NCI-H1105 (cell line): ENCODE results near the gene PATJ.
"Not testable (repeated sequence)": the region's sequence is repeated elsewhere in the genome, so short reads cannot be mapped to it uniquely, and the experiment has no call there.

Source experiments
- DNase-seq: peaks from one replicate; lab custom pipeline; 2025; lab: John Stamatoyannopoulos, UW

The PATJ gene

DNA sequence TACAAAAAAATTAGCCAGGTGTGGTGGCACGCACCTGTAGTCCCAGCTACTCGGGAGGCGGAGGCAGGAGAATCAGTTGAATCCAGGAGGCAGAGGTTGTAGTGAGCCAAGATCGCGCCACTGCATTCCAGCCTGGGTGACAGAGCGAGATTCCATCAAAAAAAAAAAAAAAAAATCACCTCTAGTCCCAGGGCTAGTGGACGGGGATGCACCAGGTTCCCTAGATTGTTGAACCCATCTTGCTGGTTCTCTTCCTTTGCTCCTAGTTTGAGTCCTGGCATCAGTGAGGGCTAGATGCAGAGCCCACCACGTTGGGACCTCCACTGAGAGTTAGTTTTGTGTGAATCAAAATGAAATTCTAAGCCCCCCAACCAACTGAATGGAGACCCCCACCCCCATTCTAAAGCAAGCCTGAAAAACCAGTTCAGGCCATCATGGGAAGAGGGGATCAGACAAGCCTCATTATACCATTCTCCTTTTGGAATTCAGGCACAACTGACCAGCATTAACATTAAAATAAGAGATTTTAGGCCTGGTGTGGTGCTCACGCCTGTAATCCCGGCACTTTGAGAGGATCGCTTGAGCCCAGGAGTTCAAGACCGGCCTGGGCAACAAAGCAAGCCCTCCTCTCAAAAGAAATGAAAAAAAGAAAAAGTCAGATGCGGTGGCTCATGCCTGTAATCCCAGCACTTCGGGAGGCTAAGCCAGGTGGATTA lies 434.5 kb downstream of the PATJ start:
- no peak for DNase-seq

DNA sequence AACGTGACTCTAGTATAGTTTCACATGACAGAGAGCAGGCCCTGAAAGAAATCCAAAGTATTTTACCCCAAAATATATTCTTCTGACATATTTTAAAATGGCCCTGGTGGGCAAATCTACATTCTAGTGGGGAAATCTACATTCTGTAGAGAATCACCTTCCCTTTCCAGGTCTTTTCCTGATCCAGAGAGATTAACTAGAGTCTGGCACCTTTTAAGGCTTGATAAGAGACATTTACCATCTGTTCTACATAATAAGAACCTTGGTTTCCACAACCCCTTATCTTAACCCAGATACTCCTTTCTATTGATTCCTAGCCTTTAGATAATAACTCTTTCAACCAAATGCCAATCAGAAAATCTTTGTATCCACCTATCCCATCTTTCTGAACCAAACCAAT lies 435.3 kb downstream of the PATJ start:
- no peak for DNase-seq

DNA sequence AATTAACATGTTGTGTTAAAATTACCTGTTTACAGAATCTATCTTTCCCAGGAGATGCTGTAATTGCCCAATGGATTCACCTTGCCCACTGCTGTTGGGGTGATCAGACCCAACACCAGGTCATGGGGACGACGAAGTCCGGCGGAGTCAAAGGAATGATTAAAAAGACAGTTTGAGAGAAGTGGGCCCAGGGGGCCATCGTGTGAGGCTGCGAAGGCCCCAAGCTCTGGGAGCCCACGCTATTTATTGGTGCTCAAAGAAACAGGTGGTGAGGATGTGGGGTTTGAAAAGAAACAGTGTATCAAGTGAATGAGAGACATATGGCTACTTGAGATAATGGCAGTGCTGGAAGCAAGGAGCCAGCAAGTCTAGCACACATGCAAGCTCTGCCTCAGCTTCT lies 436.1 kb downstream of the PATJ start:
- no peak for DNase-seq

DNA sequence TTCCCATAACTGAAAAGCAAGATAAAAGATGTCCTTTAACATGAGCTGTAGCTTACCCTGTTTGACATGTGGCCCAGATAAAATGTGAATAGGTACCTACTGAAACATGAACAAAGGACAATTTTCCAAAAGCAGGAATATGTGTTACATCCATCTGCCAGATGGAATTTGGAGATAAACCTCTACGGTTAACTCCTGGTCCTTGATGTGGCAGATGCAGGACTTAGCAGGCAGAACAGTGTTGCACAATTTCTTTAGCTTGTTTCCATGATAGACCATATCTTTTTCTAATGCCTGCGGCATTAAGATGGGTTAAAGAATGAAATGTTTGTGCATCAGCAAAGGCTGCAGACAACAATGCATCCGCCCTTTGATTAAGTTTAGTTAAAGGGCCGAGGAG lies 437.8 kb downstream of the PATJ start:
- not testable (repeated sequence) for DNase-seq

DNA sequence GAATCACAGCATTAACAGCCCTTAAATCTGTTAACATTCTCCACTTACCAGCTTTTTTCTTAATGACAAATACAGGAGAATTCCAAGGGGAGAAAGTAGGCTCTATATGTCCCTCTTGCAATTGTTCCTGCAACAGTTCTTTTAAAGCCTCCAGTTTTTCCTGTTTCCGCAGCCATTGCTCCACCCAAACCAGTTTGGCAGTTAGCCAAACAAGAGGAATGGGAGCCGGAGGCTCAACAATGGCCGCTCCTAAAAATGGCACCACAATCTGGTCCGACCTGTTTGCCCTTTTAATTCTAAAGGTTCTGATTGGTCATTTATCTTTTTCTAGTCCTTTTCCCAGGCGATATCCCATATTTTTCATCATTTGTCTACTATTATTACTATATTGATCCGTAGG lies 438.4 kb downstream of the PATJ start:
- peak; percentile 47 for DNase-seq

DNA sequence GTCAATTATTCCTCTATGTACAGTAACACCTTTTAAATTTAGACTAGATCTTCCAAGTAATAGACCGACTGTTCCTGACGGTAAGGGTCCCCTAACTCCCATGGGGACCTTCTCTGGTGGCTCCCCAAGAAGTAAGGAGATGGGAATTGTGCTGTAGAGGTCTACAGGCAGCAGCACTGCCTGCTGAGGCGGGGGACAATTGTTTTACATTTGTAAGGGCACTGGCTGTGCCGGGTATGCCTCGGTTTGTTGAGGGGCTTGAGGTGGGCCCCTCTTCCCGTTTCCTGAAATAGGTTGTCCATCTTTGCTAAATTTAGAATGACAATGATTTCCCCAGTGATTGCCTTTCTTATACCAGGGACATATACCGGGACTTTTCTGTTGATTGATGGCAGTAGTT lies 439.3 kb downstream of the PATJ start:
- no peak for DNase-seq

DNA sequence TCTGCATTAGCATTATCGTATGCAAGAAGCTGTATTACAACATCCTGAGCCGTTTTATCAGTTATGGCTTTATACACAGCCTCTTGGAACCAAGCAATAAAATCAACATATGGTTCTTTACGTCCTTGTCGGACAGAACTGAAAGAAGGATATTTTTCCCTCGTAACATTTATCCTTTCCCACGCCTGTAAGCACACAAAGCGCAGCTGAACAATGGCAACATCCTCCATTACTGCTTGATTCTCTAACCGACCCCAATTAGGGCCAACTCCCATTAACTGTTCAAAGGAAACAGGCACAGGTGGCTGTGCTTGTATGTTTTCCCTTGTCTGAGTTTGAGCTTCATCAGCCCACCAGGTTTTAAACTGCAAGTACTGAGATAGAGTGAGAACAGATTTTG lies 439.9 kb downstream of the PATJ start:
- not testable (repeated sequence) for DNase-seq

DNA sequence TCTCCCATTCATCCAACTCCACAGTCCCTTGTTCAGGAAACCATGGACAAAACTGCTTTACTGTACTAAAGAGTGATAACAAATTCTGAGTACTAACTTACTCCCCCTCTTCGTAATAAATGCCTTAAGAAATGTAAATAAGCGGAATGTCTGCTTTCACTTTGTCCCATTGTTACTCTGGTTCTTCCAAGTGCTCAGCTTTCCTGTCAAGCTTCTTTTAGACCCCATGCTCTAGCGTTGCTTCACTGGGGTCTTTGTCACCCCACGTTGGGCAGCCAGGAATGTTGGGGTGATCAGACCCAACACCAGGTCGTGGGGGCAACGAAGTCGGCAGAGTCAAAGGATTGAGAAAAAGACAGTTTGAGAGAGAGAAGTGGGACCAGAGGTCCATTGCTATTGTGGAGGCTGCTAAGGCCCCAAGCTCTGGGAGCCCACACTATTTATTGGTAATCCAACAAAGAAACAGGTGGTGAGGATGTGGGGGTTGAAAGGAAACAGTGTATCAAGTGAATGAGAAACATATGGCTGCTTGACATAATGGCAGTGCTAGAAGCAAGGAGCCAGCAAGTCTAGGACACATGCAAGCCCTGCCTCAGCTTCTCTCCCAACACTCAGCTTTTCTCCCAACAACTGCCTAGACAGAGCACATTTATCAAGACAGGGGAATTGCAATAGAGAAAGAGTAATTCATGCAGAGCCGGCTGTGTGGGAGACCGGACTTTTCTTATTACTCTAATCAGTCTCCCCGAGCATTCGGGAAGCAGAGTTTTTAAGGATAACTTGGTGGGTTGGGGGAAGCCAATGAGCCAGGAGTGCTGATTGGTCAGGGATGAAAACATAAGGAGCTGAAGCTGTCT lies 441.1 kb downstream of the PATJ start:
- DNase-seq, result not testable (repeated sequence)

DNA sequence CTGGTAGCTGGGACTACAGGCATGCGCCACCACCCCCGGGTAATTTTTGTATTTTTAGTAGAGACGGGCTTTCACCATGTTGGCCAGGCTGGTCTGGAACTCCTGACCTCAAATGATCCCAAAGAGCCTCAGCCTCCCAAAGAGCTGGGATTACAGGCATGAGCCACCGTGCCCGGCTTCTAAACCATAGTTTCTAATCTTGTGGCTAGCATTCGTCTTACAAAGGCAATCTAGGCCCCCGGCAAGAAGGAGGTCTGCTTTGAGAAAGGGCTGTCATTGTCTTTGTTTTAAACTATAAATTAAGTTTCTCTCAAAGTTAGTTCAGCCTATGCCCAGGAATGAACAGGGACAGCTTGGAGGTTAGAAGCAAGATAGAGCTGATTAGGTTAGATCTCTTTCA lies 442.1 kb downstream of the PATJ start:
- DNase-seq, result no peak

DNA sequence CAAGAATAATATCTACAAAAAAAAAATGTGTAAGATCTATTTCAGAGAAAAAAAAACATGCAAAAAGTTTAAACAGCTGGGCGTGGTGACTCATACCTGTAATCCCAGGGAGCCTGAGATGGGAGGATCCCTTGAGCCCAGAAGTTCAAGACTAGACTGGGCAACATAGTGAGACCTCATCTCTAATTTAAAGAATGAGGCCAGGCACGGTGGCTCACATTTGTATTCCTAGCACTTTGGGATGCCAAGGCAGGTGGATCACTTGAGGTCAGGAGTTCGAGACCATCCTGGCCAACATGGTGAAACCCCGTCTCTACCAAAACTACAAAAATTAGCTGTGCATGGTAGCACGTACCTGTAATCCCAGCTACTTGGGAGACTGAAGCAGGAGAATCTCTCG lies 443.0 kb downstream of the PATJ start:
- DNase-seq, result not testable (repeated sequence)

DNA sequence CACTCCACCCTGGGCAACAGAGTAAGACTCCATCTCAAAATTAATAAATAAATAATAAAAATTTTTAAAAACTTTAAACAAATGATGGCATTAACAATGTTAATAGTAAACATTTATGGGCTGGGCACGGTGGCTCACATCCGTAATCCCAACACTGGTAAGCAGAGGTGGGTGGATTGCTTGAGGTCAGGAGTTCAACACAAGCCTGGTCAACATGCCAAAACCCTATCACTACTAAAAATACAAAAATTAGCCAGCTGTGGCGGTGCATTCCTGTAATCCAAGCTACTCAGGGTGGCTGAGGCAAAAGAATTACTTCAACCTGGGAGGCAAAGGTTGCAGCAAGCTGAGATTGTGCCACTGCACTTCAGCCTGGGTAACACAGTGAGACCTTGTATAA lies 443.4 kb downstream of the PATJ start:
- DNase-seq, result no peak

DNA sequence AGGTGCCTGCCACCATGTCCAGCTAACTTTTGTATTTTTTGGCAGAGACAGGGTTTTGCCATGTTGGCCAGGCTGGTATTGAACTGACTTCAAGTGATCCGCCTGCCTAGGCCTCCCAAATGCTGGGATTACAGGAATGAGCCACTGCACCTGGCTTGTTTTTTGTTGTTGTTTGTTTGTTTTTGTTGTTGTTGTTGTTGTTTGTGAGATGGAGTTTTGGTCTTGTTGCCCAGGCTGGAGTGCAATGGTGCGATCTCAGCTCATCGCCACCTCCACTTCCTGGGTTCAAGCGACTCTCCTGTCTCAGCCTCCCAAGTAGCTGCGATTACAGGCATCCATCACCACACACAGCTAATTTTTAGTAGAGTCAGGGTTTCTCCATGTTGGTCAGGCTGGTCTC lies 445.3 kb downstream of the PATJ start:
- DNase-seq, result no peak

DNA sequence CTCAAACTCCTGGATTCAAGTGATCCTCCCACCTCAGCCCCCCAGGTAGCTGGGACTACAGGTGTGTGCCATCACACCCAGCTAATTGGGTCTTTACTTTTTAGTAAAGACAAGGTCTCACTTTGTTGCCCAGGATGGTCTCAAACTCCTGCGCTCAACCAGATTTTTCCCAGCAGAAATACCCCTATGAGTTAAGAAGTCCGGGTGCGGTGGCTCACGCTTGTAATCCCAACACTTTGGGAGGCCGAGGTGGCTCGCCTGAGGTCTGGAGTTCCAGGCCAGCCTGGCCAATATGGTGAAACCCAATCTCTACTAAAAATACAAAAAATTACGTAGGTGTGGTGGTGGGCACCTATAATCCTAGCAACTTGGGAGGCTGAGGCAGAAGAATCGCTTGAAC lies 445.8 kb downstream of the PATJ start:
- DNase-seq, result no peak

DNA sequence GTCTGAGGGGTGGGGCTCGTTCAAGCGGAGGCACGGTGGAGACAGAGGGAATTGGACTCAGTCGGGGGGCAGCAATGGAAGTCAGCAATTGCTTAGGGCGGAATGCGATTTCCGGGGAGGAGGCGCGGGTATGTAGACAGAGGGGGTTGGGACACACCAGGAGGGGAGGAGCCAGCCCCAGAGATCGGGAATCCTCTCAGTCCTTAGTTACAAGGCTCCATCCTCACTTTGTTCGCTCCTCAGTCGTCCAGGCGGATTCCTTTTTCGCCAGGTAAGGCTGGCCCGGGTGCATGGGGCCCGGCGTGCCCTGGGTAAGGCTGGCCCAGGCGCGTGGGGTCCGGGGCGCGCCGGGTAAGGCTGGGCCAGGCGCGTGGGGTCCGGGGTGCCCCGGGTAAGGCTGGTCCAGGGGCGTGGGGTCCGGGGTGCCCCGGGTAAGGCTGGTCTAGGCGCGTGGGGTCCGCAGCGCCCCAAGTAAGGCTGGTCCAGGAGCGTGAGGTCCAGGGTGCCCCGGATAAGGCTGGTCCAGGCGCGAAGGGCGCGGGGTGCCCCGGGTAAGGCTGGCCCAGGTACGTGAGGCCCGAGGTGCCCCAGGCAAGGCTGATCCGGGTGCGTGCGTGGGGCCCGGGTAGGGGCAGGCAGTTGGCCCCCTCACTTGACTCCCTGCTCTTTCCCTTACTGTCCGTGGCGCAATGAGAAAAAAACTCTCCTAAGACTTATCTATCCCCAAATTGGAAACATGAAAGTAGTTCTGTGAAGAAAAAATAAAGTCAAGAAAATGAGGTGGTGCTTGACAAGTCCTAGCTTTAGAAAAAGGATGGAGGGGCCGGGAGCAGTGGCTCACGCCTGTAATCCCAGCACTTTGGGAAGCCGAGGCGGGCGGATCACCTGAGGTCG lies 452.6 kb downstream of the PATJ start, which contains the start of gene L1TD1:
TSS of gene L1TD1 (plus strand) at position 199 of the 894 bp plus-strand sequence. CDS start 11,780 bp downstream, outside the sequence.
- no peak for DNase-seq

DNA sequence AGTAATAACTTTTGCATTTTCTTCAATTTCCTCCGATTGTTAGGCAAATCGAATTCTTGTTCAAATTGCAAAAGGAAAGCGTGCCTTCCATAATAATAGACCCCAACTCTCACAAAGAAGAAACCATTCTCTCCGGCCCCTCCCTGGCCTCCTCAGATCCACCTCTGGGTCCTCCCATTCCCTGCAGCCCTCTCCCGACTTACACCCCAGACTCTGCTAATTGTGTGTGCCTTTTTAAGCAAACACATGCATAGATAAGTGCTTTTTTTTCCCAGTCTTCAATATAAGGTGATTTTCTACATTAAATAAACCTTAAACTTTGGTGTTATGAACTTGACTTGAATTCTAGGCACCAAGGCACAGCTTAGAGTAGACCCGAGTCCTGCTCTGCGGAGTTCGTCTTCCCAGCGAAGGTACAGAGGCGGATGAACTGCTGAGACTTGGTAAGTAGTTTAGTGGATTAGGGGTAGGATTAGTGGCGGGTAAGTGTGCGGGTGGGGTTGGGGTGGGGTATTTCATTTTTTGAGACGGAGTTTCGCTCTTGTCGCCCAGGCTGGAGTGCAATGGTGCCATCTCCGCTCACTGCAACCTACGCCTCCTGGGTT lies 453.9 kb downstream of the PATJ start:
- no peak for DNase-seq

DNA sequence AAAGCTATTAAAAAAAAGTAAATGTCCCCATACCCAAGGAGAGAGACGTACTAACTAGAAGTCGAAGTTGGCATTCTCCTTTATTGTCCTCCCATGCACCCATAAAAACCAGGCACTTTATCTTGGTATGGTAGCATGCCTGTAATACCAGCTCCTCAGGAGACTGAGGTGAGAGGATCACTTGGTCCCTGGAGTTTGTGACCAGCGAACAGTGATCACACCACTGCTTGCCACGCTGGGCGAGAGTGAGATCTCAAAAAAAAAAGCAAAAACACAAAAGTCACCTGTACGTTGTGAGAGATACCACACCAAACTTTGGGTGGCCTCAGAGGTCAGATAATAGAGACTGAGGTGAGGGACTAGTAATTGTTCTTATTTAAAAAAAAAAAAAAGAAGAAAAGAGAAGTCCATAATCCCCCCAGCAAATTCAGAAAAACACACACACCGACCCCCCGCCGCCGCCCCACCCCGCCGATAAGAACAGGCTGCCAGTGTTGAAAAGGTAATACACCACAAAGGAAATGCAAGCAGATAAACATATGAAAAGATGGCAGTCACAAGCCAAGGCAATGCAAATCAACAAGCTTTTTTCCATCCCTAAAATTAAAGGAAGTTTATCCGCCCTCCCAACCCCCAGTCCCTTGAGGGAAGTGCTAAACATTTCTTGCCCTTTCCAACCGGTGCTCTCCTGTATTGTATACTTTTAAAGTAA lies 455.9 kb downstream of the PATJ start:
- DNase-seq, result no peak

DNA sequence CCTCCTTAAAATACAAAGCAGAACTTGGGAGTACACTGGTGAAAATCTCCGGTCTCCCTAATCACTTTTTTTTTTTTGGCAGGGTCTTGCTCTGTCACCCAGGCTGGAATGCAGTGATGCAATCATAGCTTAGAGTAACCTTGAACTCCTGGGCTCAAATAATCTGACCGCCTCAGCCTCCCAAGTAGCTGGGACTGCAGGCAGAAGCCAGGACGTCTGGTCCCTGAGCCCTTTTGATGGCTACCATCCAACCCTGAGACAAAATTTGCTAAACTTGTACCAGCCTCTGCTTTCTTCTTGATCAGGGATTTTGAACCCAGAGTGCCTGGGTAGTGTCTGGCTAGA lies 456.5 kb downstream of the PATJ start:
- no peak for DNase-seq

DNA sequence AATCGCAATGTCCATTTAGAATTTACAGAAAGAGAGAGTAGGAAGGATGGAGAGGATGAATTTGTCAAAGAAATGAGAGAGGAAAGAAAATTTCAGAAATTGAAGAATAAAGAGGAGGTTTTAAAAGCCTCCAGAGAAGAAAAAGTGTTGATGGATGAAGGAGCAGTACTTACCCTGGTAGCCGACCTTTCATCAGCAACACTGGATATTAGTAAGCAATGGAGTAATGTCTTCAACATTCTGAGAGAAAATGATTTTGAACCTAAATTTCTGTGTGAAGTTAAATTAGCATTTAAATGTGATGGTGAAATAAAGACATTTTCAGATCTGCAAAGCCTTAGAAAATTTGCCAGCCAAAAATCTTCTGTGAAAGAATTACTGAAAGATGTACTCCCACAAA lies 464.9 kb downstream of the PATJ start:
- no peak for DNase-seq

DNA sequence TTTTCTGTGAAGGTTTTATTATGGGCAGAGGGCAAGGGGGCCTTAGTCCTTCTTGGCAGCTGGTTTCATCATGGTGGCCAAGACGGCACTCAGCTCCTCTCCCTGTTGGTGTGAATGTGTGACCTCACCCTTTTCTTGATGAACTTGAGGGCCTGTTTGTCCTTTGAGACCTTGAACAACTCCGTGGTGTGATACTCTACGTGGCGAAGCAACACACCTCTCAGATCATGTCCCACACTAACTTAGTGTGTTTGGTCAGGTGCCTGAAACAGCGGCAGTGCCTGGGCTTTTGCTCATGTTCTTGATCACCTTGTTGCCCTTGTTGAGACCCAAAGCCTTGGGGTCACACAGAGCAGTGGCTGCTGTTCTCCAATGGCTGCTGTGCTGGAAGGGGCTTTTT lies 465.8 kb downstream of the PATJ start:
- DNase-seq, result no peak

DNA sequence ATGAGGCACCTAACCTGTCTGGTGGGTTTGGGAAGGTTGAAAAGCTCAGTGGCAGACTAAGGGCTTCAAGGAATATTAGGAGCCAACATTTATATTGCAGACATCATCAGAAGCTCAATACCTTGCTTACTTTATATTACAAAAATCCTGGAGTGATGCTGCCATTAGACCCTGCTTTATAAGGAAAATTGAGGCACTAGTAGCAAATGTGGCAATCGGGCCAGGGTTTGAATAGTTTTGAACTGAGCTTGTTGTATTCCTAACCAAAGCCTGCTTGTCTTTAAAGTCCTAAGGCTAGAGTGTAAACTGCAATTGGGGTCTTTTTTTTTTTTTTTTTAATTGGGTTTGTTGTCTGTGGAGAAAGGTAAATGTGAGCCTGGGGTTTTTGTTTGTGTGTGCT lies 466.7 kb downstream of the PATJ start:
- DNase-seq, result no peak

DNA sequence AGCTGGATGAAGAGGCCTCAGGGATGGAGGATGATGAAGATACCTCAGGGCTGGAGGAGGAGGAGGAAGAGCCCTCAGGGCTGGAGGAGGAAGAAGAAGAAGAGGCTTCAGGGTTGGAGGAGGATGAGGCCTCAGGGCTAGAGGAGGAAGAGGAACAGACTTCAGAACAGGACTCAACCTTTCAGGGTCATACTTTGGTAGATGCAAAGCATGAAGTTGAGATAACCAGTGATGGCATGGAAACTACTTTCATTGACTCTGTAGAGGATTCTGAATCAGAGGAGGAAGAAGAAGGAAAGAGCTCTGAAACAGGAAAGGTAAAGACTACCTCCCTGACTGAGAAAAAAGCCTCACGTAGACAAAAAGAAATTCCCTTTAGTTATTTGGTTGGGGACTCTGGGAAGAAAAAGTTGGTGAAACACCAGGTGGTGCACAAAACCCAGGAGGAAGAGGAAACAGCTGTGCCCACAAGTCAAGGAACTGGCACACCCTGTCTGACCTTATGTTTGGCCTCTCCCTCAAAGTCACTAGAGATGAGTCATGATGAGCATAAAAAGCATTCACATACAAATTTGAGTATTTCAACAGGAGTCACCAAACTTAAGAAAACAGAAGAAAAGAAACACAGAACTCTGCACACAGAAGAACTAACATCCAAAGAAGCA lies 467.8 kb downstream of the PATJ start:
- DNase-seq, result no peak
